Activated T-helper 1 cell treated with anti-CD3 and anti-CD28 coated beads, Interleukin-12 subunit alpha, Interleukin-12 subunit beta, Interleukin-2, Interleukin-4 antibody, amounts not matched to agents 30 ng/mL and 10 ng/mL and 1 ng/mL, durations not matched to agents 14 hours and 24 hours and 36 hours (primary cell): ENCODE data around the gene FOLR1. TPM values are rescaled to one million over a fixed set of nuclear protein-coding genes. Genes with fewer than 3 reads are reported as not detected.
A peak's percentile ranks its signal among the peaks of the same experiment; 100 is the strongest.
"Not testable (repeated sequence)": the region's sequence is repeated elsewhere in the genome, so short reads cannot be mapped to it uniquely, and the experiment has no call there.

Experiments used
- DNase-seq: peaks from one replicate; pipeline ENCODE4 v3.0.0; 2021; ENCODE audit warnings: low spot score
- H3K27ac Mint-ChIP-seq: one replicate; pipeline ENCODE4 v1.8.0; 2021; ENCODE audit warnings: mild to moderate bottlenecking, mixed read lengths
- H3K27me3 Mint-ChIP-seq: one replicate; pipeline ENCODE4 v1.8.0; 2022; ENCODE audit warnings: mild to moderate bottlenecking, moderate library complexity, mixed read lengths; ENCODE audit not compliant: insufficient read depth
- H3K36me3 Mint-ChIP-seq: one replicate; pipeline ENCODE4 v1.8.0; 2021; ENCODE audit warnings: low read depth, mixed read lengths
- H3K4me1 Mint-ChIP-seq: one replicate; pipeline ENCODE4 v1.8.0; 2021; ENCODE audit warnings: low read depth, mixed read lengths
- H3K4me3 Mint-ChIP-seq: one replicate; pipeline ENCODE4 v1.8.0; 2021; ENCODE audit warnings: mild to moderate bottlenecking, moderate library complexity, mixed read lengths
- H3K9me3 Mint-ChIP-seq: one replicate; pipeline ENCODE4 v1.8.0; 2021; ENCODE audit warnings: mixed read lengths
- intact Hi-C: fragments of 100-400 bp; cut with micrococcal nuclease; formaldehyde crosslinking; loops from one replicate; pipeline ENCODE4 v1.15.1; 2024
- total RNA-seq: library from RNA; stranded (reverse); gene quantifications from 2 replicates; pipeline ENCODE4 v1.2.3, GENCODE V29; 2022

Gene FOLR1
- total RNA-seq, 1 donor from 2014 or later, result not detected

GRCh38 chr11:72195518-72196270 lies 3.8 kb downstream of the FOLR1 start:
- peaks cover 1% of the 10 kb centered on the region for H3K27me3 Mint-ChIP-seq
- no peak for DNase-seq
- H3K4me1 Mint-ChIP-seq, result no peaks in the 10 kb centered on the region
- H3K27ac Mint-ChIP-seq, result no peak overlapping the region
- no peaks in the 10 kb centered on the region for H3K9me3 Mint-ChIP-seq
- H3K36me3 Mint-ChIP-seq, result no peaks in the 10 kb centered on the region
- intact Hi-C loops, result no loop called here
- no peak overlapping the region for H3K4me3 Mint-ChIP-seq

- H3K36me3 Mint-ChIP-seq, H3K4me3 Mint-ChIP-seq, DNase-seq, H3K27ac Mint-ChIP-seq, H3K27me3 Mint-ChIP-seq, H3K9me3 Mint-ChIP-seq, intact Hi-C loops: not testable (repeated sequence)
- peaks cover 11% of the 10 kb centered on the region for H3K4me1 Mint-ChIP-seq
Observed at GRCh38 chr11:72201445-72201844, 9.5 kb downstream of the FOLR1 start.

- intact Hi-C loops, result no loop called here
- no peak for DNase-seq
- Mint-ChIP-seq H3K36me3 (no peaks in the 10 kb centered on the region), H3K27ac (no peak overlapping the region), H3K4me1 (peaks cover 11% of the 10 kb centered on the region), H3K9me3 (no peaks in the 10 kb centered on the region), H3K4me3 (no peak overlapping the region), H3K27me3 (peaks cover 2% of the 10 kb centered on the region)
Observed at GRCh38 chr11:72202571-72202970, 10.6 kb downstream of the FOLR1 start.

- peaks cover under 1% of the 10 kb centered on the region for H3K9me3 Mint-ChIP-seq
- intact Hi-C loops, result no loop called here
- peaks cover 11% of the 10 kb centered on the region for H3K4me1 Mint-ChIP-seq
- no peak overlapping the region for H3K27ac Mint-ChIP-seq
- no peaks in the 10 kb centered on the region for H3K36me3 Mint-ChIP-seq
- H3K4me3 Mint-ChIP-seq, result no peak overlapping the region
- no peak for DNase-seq
- H3K27me3 Mint-ChIP-seq, result peaks cover 2% of the 10 kb centered on the region
Observed at GRCh38 chr11:72203163-72203562, 11.2 kb downstream of the FOLR1 start.

- Mint-ChIP-seq H3K36me3 (no peaks in the 10 kb centered on the region), H3K27ac (no peak overlapping the region), H3K4me3 (no peak overlapping the region), H3K4me1 (peaks cover 11% of the 10 kb centered on the region), H3K9me3 (peaks cover 16% of the 10 kb centered on the region), H3K27me3 (peaks cover 10% of the 10 kb centered on the region)
- no peak for DNase-seq
- intact Hi-C loops, result no loop called here
Observed at GRCh38 chr11:72204886-72205285, 12.9 kb downstream of the FOLR1 start.

- peaks cover 11% of the 10 kb centered on the region for H3K4me1 Mint-ChIP-seq
- intact Hi-C loops, DNase-seq, H3K36me3 Mint-ChIP-seq, H3K4me3 Mint-ChIP-seq, H3K27ac Mint-ChIP-seq: not testable (repeated sequence)
- peaks cover 21% of the 10 kb centered on the region for H3K27me3 Mint-ChIP-seq
- peaks cover 22% of the 10 kb centered on the region for H3K9me3 Mint-ChIP-seq
Observed at GRCh38 chr11:72206794-72207193, 14.9 kb downstream of the FOLR1 start.

GRCh38 chr11:72208281-72208680 lies 16.3 kb downstream of the FOLR1 start:
- intact Hi-C loops, result no loop called here
- Mint-ChIP-seq H3K4me3 (no peak overlapping the region), H3K27ac (no peak overlapping the region), H3K4me1 (peaks cover under 1% of the 10 kb centered on the region), H3K9me3 (peaks cover 22% of the 10 kb centered on the region), H3K27me3 (peaks cover 27% of the 10 kb centered on the region), H3K36me3 (no peaks in the 10 kb centered on the region)
- DNase-seq, result no peak

- H3K9me3 Mint-ChIP-seq, result peaks cover 22% of the 10 kb centered on the region
- no peak overlapping the region for H3K27ac Mint-ChIP-seq
- H3K27me3 Mint-ChIP-seq, result peaks cover 35% of the 10 kb centered on the region
- DNase-seq, result no peak
- no peaks in the 10 kb centered on the region for H3K4me1 Mint-ChIP-seq
- no peak overlapping the region for H3K4me3 Mint-ChIP-seq
- intact Hi-C loops, result no loop called here
- H3K36me3 Mint-ChIP-seq, result no peaks in the 10 kb centered on the region
Observed at GRCh38 chr11:72209101-72209500, 17.2 kb downstream of the FOLR1 start.

- no peak for DNase-seq
- Mint-ChIP-seq H3K36me3 (no peaks in the 10 kb centered on the region), H3K9me3 (no peaks in the 10 kb centered on the region), H3K27me3 (peaks cover 36% of the 10 kb centered on the region), H3K4me3 (no peak within 1 kb of the TSS), H3K4me1 (peaks cover 7% of the 10 kb centered on the region), H3K27ac (no peak within 1 kb of the TSS)
- intact Hi-C loops, result no loop called here
Observed at GRCh38 chr11:72216638-72217037, 24.7 kb downstream of the FOLR1 start, which contains the start of gene FOLR2. Gene FOLR2 (plus strand): TSS chr11:72216794. CDS start chr11:72218585, 1,791 bp downstream.

GRCh38 chr11:72217841-72218240 lies 25.9 kb downstream of the FOLR1 start:
- intact Hi-C loops, result no loop called here
- Mint-ChIP-seq H3K36me3 (no peaks in the 10 kb centered on the region), H3K4me1 (peaks cover 16% of the 10 kb centered on the region), H3K27me3 (peaks cover 32% of the 10 kb centered on the region), H3K4me3 (no peak overlapping the region), H3K27ac (no peak overlapping the region), H3K9me3 (no peaks in the 10 kb centered on the region)
- no peak for DNase-seq

- Mint-ChIP-seq H3K9me3 (no peaks in the 10 kb centered on the region), H3K27me3 (peaks cover 28% of the 10 kb centered on the region), H3K36me3 (no peaks in the 10 kb centered on the region), H3K4me3 (no peak overlapping the region), H3K27ac (no peak overlapping the region), H3K4me1 (peaks cover 18% of the 10 kb centered on the region)
- intact Hi-C loops, result no loop called here
- no peak for DNase-seq
Observed at GRCh38 chr11:72218251-72218745, 26.4 kb downstream of the FOLR1 start.

- Mint-ChIP-seq H3K27ac (peak overlapping the region; percentile 56), H3K36me3 (no peaks in the 10 kb centered on the region), H3K9me3 (no peaks in the 10 kb centered on the region), H3K4me3 (no peak overlapping the region), H3K27me3 (peaks cover 17% of the 10 kb centered on the region), H3K4me1 (peaks cover 26% of the 10 kb centered on the region)
- intact Hi-C loops, result loop anchor here (5.0 to 10.0 kb wide), 3 partner anchors 191 to 1154 kb away; partner anchors contain the start of genes RELT and STARD10
- DNase-seq, result no peak
Observed at GRCh38 chr11:72220696-72221363, 28.9 kb downstream of the FOLR1 start.
